ENCODE measurements around the gene CNTNAP4.

The CNTNAP4 gene

GRCh38 chr16:76387994-76388393 is 110.8 kb downstream of the CNTNAP4 start:
- no peak for DNase-seq (ENCODE audit: extremely low read depth, low read depth)
- TF ChIP-seq CTCF (IDR thresholded peaks at IDR 0.05; ENCODE audit: low read depth, low read length), result no peak

GRCh38 chr16:76389126-76389525 is 111.9 kb downstream of the CNTNAP4 start:
- DNase-seq (ENCODE audit: extremely low read depth, low read depth), result no peak
- TF ChIP-seq CTCF (IDR thresholded peaks at IDR 0.05; ENCODE audit: low read depth, low read length), result no peak

GRCh38 chr16:76390476-76390875 is 113.3 kb downstream of the CNTNAP4 start:
- DNase-seq (ENCODE audit: extremely low read depth, low read depth), result no peak
- no peak for TF ChIP-seq CTCF (IDR thresholded peaks at IDR 0.05; ENCODE audit: low read depth, low read length)

GRCh38 chr16:76396977-76397376 is 119.8 kb downstream of the CNTNAP4 start:
- no peak for DNase-seq (ENCODE audit: extremely low read depth, low read depth)
- no peak for TF ChIP-seq CTCF (IDR thresholded peaks at IDR 0.05; ENCODE audit: low read depth, low read length)

GRCh38 chr16:76409706-76410105 is 132.5 kb downstream of the CNTNAP4 start:
- no peak for TF ChIP-seq CTCF (IDR thresholded peaks at IDR 0.05; ENCODE audit: low read depth, low read length)

GRCh38 chr16:76421571-76421970 is 144.4 kb downstream of the CNTNAP4 start:
- no peak for TF ChIP-seq CTCF (IDR thresholded peaks at IDR 0.05; ENCODE audit: low read depth, low read length)
- DNase-seq (ENCODE audit: extremely low read depth, low read depth), result no peak

More at GRCh38 chr16:76409706-76410105, 132.5 kb downstream of the CNTNAP4 start:
- DNase-seq (ENCODE audit: extremely low read depth, low read depth), result no peak

- no peak for TF ChIP-seq CTCF (IDR thresholded peaks at IDR 0.05; ENCODE audit: low read depth, low read length)
- no peak for DNase-seq (ENCODE audit: extremely low read depth, low read depth)
Observed at GRCh38 chr16:76428858-76429257, 151.7 kb downstream of the CNTNAP4 start.
